NCI-H128 (cell line): Measurements from ENCODE around the gene CMSS1.
"Not testable (repeated sequence)": the region's sequence is repeated elsewhere in the genome, so short reads cannot be mapped to it uniquely, and the experiment has no call there.

Source experiments
- DNase-seq: peaks from one replicate; lab custom pipeline; 2025; ENCODE audit not compliant: unreplicated experiment; lab: John Stamatoyannopoulos, UW

Gene CMSS1

DNA sequence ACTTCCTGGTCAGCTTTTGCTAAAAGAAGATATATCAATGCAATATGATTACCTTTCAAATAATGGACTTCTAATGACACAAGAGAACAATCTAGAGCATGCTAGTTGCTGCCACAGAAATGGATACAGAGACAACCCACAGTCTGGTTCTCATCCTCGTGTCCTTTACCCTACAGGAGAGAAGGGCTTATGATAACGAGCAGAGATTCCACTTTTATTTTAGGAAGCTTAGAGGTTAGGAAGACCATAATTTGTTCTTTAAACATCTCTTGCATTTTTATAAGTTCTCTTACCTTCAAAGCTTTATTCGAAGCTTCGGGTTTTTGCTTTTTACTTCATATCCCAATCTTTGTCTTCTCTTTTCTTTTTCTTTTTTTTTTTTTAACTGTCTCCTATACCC is 257.5 kb downstream of the CMSS1 start:
- no peak for DNase-seq

DNA sequence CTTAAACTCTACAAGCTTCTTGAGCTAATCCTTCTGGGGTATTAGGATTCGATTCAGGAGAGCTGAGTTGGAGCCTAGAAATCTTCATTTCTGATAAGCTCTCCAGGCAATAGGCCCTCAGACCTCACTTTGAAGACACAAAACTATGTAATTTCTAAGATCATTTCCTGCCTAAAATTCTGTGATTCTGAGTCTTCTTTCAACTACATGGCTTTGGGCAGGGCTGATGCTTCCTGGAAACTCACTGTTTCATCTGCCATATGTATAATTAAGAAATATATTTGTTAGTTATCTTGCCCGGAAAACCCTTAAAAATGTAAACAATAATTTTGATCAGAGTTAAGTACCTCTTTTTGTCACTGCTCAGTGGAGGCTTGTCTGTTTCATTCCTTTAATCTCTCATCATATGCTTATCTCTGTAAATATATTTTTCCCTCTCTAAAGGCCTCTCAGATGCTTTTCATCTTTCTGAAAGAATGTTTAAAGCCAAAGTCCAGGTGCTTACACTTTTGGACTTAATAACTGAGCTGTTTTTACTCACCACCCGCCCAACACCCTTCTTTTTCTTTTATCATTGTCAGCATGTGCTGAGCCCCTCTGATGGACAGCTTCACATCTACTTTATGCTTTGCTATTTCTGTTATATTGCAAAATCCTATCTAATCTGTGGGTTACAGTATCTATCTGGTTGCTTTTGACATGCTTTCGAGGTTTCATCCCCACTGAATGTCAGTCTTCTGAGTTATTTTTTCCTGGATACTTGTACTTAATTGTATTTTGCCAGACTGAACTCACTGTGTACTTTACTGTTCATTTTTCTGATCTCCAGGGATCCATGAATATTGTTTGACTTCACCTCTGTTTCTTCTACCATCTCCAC is 258.4 kb downstream of the CMSS1 start:
- DNase-seq = no peak

DNA sequence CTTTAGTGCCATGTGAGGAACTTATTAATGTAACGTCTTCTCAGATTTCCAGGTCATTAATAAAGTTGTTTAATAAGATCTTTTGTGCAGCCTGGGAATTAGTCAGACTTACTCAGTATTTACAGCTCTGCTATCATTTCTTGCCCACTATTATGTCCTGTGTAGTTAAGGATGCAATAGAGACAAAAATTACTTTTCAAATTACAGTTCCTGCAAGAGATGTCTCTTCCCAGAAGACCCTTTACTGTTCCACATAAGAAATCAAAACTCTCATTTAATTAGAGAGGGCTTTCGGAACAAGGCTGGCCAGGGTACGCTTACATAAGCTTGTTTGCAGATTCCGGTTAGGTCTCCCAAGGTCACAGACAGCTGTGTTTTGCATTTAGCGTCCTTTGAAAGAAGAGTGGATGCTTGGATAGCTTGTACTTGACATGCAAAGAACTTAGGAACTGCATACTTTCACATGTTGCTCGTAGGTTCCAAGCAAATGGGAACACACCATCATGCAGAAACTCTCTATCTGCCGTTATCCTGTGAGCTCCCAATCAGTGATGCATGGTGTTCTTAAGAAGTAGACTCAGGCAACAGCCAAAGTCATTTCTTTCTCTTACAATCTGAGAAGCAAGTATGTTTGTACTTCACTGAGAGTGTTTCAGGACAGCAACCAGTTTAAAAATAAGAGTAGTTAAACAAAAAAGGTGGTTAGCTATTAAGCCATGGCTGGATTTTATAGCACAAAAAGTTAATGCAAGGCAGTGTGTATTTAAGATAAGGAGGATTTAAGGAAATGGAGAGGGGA is 259.3 kb downstream of the CMSS1 start:
- DNase-seq = no peak

DNA sequence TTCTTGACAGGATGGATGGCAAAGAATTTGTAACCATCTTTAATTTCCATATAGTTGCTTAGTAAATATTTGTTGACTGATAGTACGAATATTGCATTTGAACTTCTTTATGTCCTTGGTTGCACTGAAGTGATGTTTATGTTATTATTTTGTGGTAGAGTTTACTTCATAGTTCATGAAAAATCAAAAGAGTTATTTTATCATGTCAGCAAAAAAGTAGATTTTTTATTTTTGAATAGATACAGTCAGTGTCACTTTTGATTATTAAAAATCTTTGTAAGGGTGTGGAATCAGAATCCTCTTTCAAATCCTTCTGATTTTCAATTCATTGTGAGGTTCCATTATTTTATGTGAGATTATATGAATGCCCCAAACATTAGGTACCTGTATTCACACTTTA is 261.7 kb downstream of the CMSS1 start:
- no peak for DNase-seq

DNA sequence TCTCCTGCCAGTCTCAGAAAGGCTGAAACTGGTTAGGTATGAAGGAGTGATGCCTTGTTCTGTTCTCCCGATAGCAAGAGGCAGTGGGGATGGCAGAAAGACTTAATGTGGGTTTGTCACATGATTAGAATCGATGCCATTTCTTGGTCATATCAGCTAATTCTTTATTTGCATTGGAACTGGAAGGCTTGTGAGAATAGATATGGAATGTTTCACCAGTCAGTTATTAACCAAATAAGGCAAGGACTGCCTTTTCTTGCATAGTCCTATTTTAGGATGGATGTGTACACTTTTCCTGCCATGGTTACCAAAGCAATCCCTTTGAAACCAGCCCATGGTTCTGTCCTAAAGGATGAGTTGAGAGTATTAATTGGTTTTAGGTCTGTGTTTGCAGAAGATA is 262.9 kb downstream of the CMSS1 start:
- DNase-seq = no peak

DNA sequence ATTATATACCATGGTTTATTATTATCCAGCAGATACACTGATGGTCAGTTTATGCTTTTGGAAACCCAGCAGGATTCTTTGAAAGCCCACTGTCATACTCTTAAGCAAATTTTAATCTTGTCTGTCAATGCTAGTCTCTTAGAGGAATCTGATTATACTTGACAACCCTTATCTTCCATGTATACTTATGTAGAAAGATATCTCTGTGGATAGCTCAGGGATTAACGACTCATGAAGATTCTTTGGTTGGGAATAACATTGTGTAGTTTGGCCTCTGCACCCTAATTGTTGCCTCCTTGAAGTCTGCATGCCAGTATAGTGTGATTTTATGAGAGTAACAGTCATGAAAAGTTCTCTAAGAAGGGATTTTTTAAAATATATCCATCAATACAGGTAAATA is 263.6 kb downstream of the CMSS1 start:
- no peak for DNase-seq

DNA sequence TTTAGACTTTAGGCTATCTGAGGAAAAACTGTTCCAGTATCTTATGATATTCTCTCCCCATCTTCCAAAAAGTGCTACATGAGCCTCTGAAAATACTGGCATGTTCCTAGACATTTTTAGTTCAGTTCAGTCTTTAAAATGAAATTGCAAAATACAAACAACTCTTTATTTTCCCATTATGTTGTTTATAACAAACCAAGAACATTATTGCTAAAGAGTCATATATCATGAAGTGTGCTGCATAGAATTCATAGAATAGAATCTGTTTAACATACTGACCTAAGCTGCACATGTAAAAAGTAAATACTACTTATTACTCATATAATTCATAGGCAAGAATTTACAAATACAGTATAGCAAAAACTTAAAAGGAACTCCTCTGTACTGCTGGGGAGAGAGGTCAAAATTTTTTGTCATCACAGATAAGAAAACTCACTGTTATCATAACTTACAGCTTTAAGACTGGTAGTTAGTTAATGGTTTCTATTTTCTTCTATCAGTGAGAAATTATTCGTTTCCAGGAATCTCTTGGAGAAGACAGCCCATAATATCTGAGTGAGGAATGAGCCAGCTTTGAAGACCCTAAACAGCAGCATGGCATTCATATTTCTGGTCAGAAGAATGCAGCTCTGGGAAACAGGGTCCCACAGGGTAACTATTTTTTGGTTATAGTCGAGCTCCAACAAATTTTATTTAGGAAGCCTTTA is 264.5 kb downstream of the CMSS1 start:
- no peak for DNase-seq

DNA sequence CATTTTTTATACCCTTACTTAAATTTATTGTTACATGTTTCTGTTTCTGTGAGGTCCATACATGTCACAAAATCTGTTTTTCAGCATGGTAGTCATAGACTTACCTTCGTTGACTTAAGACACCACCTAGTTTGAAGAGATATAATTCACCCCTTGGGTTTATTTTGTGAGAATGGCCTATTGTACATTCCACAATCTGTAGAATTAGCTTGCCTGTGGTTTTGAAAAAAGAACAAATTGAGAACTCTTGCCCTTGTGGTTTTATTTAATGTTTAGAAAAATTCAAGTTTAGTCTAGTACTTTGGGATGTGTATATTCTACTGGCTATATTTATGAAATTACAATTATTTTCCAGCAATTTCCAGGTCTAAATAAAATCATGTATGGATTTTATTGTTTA is 265.1 kb downstream of the CMSS1 start:
- no peak for DNase-seq

DNA sequence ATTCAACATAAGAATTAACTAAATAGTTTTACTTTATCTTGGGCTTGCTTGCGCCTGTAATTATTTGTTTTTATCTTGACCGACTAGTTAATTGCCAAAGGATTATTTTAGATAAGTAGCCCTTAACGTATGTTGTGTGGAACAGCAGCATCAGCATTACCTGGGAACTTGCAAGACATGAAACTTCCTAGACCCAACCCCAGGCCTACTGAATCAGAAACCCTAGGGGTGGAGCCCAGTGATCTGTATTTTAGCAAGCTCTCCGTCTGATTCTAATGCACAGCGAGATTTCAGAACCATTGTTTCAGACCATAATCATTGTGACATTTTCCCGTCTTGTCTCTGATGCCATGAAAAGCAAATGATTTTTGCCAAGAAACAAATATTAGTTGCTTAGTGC is 265.5 kb downstream of the CMSS1 start:
- no peak for DNase-seq

DNA sequence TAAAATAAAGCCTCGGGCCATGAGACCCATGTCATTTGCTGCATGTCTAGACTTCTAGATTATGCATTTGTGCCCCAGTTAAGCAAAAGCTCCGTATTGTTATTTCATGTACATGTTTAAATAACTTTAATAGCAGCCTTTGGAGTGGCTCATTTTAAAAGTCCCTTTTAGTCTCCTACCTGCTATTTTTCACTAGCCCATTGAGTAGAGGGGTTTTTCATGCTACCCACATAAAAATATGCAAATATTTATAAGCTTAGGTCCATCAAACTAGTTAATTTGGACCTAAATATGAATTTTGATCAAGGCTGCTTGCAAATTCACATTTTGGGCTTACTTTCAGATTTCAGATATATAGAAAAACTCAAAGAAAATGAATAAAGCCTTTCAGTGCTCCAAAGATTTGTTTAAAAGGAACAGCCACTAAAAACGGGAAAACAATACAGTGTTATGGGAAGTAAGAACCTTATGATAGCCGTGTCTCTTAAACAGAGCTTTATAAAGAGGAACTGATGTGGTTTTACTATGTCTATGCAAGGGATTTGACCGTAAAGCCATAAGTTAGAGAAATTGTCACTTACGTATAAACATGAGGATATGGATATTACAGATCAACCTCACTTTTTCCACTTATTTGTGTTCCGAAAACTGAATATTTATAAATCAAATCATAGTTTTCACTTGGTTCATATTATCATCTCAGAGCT is 266.6 kb downstream of the CMSS1 start:
- no peak for DNase-seq

DNA sequence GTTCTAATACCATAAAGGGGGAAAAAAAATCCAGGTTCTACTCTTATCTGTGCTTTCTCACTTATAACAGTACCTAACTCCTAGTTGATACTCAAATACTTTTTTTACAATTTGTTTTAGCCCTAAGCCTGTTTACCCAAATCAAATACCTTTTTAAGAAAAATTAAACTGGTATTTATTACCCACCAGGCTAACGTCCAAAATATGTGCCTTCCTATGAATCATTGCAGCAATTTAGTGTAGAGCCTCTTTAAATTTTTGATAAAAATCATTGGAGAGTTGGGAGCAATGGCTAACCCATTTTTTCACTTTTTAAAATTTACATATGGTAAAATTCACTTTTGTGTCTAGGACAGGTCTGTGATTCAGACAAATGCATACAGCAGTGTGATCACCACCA is 268.7 kb downstream of the CMSS1 start:
- DNase-seq = no peak

DNA sequence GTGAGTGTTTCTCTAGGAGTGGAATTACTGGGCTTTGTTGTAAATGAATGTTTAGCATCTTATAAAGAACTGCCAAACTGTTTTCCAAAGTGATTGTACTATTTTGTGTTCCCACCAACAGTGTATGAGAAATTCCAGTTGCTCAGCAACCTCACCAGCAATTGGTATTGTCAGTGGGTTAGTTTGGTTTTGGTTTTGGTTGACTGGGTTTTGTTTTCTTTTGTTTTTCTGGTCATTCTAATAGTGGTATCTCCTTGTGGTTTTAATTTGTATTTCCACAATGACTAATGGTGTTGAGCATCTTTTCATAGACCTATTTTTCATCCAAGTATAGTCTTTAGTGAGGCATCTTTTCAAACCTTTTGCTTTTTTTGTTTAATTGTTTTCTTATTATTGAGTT is 269.5 kb downstream of the CMSS1 start:
- no peak for DNase-seq

DNA sequence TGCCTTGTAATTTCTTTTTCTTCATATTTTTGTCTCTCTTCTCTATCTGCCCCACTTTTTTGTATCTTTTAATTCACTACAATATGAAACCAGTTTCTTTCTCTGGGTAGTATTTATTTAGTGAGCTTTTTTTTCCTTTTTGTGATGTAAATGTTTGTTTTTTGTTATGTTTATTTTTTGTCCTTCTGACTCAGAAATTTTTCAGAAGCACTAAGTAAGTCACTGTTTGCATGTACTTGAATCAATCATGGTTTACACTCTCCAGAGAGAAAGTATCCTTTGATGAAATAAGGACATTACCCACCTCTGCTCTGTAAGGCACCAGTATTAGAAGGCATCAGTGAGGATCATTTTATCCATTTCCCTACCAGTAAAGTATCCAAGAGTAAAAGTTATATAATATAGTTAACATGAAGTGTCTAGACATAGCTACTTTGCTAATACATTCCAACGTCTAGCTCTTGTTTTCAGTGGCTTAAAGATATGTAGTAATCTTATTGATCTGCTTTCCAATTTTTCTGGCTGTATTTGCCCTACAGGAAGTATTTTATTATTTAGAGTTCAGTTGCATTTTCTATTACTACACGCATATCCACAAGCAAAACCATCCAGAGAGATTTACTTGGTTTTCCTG is 271.2 kb downstream of the CMSS1 start:
- DNase-seq = no peak

DNA sequence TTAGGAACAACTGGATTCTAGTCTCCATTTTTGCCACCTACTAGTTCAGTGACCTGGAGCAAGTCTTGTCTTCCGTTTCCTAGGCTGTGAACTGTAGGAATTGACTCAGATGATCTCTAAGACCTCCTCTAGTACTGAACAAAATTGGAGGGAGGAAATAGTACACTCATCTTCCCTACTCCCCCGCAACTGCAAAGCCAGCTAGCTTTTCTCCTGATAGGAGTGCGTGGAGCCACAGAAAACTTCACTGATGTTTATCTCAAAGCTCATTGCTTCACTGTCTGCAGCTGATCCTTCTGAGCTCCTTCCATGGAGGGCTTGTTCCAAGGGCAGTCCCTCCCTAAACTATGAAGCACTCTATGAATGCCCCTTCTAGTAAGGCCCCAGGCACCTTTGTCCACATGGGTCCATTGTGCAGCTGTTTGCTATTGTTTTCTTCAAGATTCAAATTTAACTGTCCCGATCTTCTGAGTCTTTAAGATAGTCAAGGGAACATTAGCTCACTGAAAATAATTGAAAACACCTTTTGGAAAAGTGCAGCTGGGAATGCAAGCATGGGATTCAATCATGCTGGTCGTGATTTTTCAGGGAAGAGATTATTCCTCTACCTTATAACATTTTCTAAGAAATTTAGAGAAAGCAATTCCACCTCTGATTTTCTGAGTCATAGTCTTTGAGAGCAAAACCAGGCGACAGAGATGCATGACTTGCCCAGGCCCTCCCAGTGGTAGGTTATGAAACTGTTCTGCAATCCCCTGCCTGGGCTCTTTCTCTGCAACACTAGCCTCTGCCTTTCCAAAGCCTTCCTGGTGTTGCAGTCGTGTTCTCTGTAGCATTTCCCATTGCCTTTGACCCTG is 272.4 kb downstream of the CMSS1 start:
- DNase-seq = no peak

DNA sequence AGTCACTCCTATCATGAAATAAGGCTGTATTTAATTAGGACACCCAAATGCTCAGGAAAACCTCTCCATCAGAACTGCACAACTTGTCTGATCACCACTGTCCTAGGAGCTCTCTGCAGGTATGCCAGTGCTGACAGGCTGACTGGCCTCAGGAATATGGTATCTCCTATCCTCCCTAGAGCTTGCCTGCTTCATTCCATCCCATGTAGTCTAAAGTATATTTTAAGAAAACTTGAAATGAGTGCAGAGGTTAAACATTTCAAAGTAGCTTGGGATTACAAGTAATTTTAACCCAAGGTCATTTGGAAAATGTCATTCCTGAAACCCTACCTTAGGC is 273.0 kb downstream of the CMSS1 start:
- no peak for DNase-seq

DNA sequence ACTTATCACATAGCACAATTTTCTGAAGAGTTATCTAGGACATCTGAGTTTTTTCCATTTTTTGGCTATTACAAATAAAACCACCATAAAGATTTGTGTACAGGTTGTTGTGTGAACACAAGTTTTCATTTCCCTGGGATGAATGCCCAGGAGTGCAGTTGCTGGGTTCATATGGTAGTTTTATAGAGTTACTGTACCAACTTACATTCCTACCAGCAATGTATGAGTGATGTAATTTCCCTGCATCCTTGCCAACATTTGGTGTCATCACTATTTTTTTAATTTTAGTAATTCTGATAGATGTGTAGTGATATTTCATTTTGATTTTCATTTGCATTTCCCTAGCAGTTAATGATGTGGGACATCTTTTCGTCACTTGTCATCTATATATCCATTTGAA is 276.2 kb downstream of the CMSS1 start:
- no peak for DNase-seq

DNA sequence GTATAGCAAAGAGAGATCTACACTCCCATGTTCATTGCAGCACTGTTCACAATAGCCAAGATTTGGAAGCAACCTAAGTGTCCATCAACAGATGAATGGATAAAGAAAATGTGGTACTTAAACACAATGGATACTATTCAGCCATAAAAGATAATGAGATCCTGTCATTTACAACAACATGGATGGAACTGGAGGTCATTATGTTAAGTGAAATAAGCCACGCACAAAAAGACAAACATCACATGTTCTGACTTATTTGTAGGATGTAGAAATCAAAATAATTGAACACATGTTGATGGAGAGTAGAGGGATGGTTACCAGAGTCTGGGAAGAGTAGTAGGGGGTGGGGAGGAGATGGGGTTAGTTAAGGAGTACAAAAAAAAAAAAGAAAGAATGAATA is 278.6 kb downstream of the CMSS1 start:
- not testable (repeated sequence) for DNase-seq

DNA sequence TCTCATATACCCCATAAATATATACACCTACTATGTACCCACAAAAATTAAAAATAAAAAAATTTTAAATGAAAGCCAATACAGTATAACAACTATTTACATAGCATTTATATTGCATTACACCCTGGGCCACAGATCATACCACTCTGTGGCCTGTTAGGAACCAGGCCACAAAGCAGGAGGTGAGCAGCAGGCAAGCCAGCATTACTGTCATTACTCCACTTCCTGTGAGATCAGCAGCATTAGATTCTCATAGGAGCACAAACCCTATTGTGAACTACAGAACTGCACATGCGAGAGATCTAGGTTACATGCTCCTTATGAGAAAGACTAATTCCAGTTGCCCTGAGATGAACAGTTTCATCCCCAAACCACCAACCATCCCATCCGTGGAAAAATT is 279.2 kb downstream of the CMSS1 start:
- DNase-seq = no peak

DNA sequence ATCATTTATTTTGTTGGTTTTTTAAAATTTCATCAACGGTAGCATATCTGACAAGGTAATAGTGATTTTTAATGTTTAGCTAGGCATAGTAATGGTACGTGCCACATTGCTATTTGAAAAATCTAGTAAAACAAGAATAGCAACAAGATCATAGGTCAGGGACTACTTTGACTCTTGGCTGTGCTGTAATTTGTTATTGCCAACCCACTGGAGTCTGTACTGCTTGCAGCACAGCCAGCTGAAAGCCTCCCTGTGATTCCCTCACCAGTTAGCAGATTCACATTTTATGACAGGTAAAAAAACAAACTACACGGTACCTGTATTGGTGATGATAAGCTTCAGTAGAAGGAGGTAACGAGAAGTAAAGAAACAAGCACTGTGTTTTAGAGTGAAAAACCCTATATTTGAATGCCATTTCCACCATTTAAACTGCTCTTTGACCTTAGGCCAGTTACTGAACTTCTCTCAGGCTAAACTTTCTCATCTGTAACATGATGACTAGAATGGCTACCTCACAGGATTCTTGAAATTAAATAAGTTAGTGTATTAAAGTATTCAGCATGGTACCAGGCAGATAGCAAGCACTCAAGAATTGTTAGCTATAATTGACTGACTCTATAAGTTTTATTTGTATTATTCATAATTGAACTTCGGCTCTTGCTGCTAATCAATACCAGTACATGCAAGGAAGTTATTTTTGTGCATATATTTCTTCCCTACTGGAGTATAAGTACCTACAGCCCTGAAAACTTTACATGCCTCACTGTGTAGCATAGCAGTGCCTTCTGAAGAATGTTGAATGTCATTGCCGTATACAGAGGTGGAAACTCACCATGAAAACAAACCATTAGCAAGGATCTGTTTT is 280.5 kb downstream of the CMSS1 start:
- DNase-seq = no peak
